ENCODE results near the gene TUG1. TPM values are rescaled to one million over a fixed set of nuclear protein-coding genes. Genes with fewer than 3 reads are reported as not detected.
A peak's percentile ranks its signal among the peaks of the same experiment; 100 is the strongest.

Gene TUG1
- polyA plus RNA-seq, 2 donors, result 24.7 to 25.6 TPM

GRCh38 chr22:30944986-30945385, 24.1 kb upstream of the TUG1 start:
- 93 to 95% methylated on average over 4 of the region's 4 CpGs for WGBS, 2 donors
- peaks cover 17 to 41% of the 10 kb centered on the region in 2 donors for H3K36me3 ChIP-seq (ENCODE audit: control insufficient read depth in 2 of 2, insufficient read depth in 2 of 2, low read length in 1 of 2)
- H3K27ac ChIP-seq (ENCODE audit: low read depth in 2 of 2, low read length in 1 of 2), result no peak overlapping the region
- H3K4me3 ChIP-seq (ENCODE audit: low read depth in 1 of 2, low read length in 2 of 2), result no peak overlapping the region
- H3K9me3 ChIP-seq (ENCODE audit: control insufficient read depth in 2 of 2, insufficient read depth in 1 of 2, low read depth in 1 of 2, low read length in 1 of 2), result no peaks in the 10 kb centered on the region
- H3K4me1 ChIP-seq (ENCODE audit: control insufficient read depth in 2 of 2, insufficient read depth in 2 of 2, low read length in 1 of 2), result peaks cover 0 to 12% of the 10 kb centered on the region in 2 donors
- no peaks in the 10 kb centered on the region for H3K27me3 ChIP-seq (ENCODE audit: control insufficient read depth in 1 of 2, insufficient read depth in 2 of 2, low read length in 2 of 2)

- peaks cover 0 to 11% of the 10 kb centered on the region in 2 donors for H3K4me1 ChIP-seq (ENCODE audit: control insufficient read depth in 2 of 2, insufficient read depth in 2 of 2, low read length in 1 of 2)
- WGBS, 2 donors, result 69 to 76% methylated on average over 2 of the region's 2 CpGs
- H3K27ac ChIP-seq (ENCODE audit: low read depth in 2 of 2, low read length in 1 of 2), result no peak overlapping the region
Measured at GRCh38 chr22:30945653-30946052, 23.4 kb upstream of the TUG1 start.

DNA sequence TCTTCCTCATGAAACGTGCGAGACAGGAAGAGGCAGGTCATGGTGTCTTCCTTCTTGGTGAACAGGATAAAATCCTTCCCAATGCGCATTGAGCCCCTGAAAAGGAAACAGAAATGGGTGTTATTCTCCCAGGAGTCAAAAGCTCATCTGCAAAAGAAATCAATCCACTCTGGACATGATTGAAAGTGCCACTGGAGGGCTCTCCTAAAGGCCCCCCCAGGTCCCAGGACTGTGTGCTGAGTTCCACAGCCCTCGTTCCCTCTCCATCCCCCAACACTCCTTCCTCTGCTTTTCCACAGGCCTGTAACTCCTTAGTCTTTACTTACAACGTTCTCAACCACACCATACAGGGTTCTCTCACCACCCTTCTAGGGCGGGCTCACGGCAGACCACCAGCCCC, 22.7 kb upstream of the TUG1 start:
- Histone ChIP-seq H3K4me1 (ENCODE audit: control insufficient read depth in 2 of 2, insufficient read depth in 2 of 2, low read length in 1 of 2) (peaks cover 0 to 11% of the 10 kb centered on the region in 2 donors), H3K9me3 (ENCODE audit: control insufficient read depth in 2 of 2, insufficient read depth in 1 of 2, low read depth in 1 of 2, low read length in 1 of 2) (no peaks in the 10 kb centered on the region), H3K27me3 (ENCODE audit: control insufficient read depth in 1 of 2, insufficient read depth in 2 of 2, low read length in 2 of 2) (no peaks in the 10 kb centered on the region), H3K4me3 (ENCODE audit: low read depth in 1 of 2, low read length in 2 of 2) (no peak overlapping the region), H3K36me3 (ENCODE audit: control insufficient read depth in 2 of 2, insufficient read depth in 2 of 2, low read length in 1 of 2) (peaks cover 17 to 33% of the 10 kb centered on the region in 2 donors), H3K27ac (ENCODE audit: low read depth in 2 of 2, low read length in 1 of 2) (peak overlapping the region; percentile 24 to 88)
- WGBS, 2 donors, result 65 to 74% methylated on average over 7 of the region's 7 CpGs

More at GRCh38 chr22:30945653-30946052, 23.4 kb upstream of the TUG1 start:
- Histone ChIP-seq H3K4me3 (ENCODE audit: low read depth in 1 of 2, low read length in 2 of 2) (no peak overlapping the region), H3K27me3 (ENCODE audit: control insufficient read depth in 1 of 2, insufficient read depth in 2 of 2, low read length in 2 of 2) (no peaks in the 10 kb centered on the region), H3K36me3 (ENCODE audit: control insufficient read depth in 2 of 2, insufficient read depth in 2 of 2, low read length in 1 of 2) (peaks cover 17 to 38% of the 10 kb centered on the region in 2 donors), H3K9me3 (ENCODE audit: control insufficient read depth in 2 of 2, insufficient read depth in 1 of 2, low read depth in 1 of 2, low read length in 1 of 2) (no peaks in the 10 kb centered on the region)

DNA sequence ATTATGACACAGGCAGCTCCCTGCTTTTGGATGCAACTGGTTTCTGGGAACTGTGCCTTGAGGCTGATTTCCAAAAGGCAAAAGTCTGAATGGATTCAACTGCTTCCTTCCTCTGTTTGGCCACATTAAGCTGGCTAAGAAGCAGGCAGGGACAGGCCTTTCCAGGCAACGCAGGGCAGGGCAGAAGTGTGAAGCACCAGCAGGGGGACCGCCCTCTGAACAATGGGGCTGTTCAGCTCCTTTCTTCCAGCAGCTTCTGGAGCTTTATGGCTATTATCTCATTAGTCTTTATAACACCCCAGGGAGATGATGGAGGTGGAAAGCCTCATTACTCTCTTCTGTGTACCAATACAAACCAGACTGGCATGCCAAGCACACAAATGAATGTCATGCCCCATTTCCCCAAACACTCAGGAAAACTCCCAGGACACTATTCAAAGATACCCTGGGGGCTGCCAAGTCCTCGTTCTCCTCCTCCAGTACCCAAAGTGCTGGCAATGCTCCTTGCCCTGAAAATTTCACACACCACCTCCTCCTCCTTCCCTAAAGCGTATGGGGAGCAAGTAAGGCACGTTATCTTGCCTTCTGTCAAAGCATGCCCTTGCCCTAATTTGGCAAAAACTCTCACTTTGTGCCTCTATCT, 21.8 kb upstream of the TUG1 start:
- Histone ChIP-seq H3K4me1 (ENCODE audit: control insufficient read depth in 2 of 2, insufficient read depth in 2 of 2, low read length in 1 of 2) (peaks cover 0 to 11% of the 10 kb centered on the region in 2 donors), H3K27me3 (ENCODE audit: control insufficient read depth in 1 of 2, insufficient read depth in 2 of 2, low read length in 2 of 2) (no peaks in the 10 kb centered on the region), H3K27ac (ENCODE audit: low read depth in 2 of 2, low read length in 1 of 2) (peak overlapping the region; percentile 68 to 88), H3K9me3 (ENCODE audit: control insufficient read depth in 2 of 2, insufficient read depth in 1 of 2, low read depth in 1 of 2, low read length in 1 of 2) (no peaks in the 10 kb centered on the region), H3K4me3 (ENCODE audit: low read depth in 1 of 2, low read length in 2 of 2) (no peak overlapping the region), H3K36me3 (ENCODE audit: control insufficient read depth in 2 of 2, insufficient read depth in 2 of 2, low read length in 1 of 2) (peaks cover 8 to 24% of the 10 kb centered on the region in 2 donors)
- WGBS, 2 donors, result 22 to 37% methylated on average over 5 of the region's 5 CpGs

DNA sequence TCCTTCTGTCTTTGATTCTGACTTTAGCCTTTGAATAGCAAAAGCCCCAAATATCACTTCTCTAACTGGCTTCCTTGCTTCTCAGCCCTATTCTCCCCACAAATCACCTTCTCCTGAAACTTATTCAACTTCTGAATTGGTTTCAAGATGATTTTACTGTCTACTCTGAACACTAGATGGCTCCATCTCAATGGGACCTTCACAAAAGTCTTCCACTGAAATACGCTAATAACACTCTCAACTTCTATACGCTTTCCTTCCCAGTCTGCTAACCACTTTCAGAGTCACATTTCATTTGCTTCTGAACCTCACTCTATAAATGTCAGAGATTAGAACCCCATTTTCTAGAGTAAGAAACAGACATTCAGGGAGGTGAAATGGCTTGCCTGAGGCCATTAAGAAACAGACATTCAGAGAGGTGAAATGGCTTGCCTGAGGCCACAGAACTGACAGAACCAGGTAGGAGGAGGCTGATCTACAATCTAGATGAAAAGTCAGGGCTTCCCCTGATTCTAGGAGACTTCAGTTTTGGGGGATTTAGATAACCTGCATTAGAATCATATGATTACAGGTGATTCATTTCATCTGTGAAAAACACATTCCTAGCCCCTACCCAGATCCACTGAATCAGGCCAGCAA, 21.1 kb upstream of the TUG1 start:
- peak overlapping the region; percentile 68 to 88 for H3K27ac ChIP-seq (ENCODE audit: low read depth in 2 of 2, low read length in 1 of 2)
- no peak overlapping the region for H3K4me3 ChIP-seq (ENCODE audit: low read depth in 1 of 2, low read length in 2 of 2)
- peaks cover 0 to 11% of the 10 kb centered on the region in 2 donors for H3K4me1 ChIP-seq (ENCODE audit: control insufficient read depth in 2 of 2, insufficient read depth in 2 of 2, low read length in 1 of 2)
- peaks cover 7 to 23% of the 10 kb centered on the region in 2 donors for H3K36me3 ChIP-seq (ENCODE audit: control insufficient read depth in 2 of 2, insufficient read depth in 2 of 2, low read length in 1 of 2)
- H3K9me3 ChIP-seq (ENCODE audit: control insufficient read depth in 2 of 2, insufficient read depth in 1 of 2, low read depth in 1 of 2, low read length in 1 of 2), result no peaks in the 10 kb centered on the region
- H3K27me3 ChIP-seq (ENCODE audit: control insufficient read depth in 1 of 2, insufficient read depth in 2 of 2, low read length in 2 of 2), result no peaks in the 10 kb centered on the region
- WGBS, 2 donors, result 10 to 14% methylated on average over 2 of the region's 2 CpGs

- Histone ChIP-seq H3K36me3 (ENCODE audit: control insufficient read depth in 2 of 2, insufficient read depth in 2 of 2, low read length in 1 of 2) (peaks cover 7 to 23% of the 10 kb centered on the region in 2 donors), H3K4me3 (ENCODE audit: low read depth in 1 of 2, low read length in 2 of 2) (no peak overlapping the region), H3K4me1 (ENCODE audit: control insufficient read depth in 2 of 2, insufficient read depth in 2 of 2, low read length in 1 of 2) (peaks cover 0 to 11% of the 10 kb centered on the region in 2 donors), H3K9me3 (ENCODE audit: control insufficient read depth in 2 of 2, insufficient read depth in 1 of 2, low read depth in 1 of 2, low read length in 1 of 2) (no peaks in the 10 kb centered on the region), H3K27ac (ENCODE audit: low read depth in 2 of 2, low read length in 1 of 2) (no peak overlapping the region), H3K27me3 (ENCODE audit: control insufficient read depth in 1 of 2, insufficient read depth in 2 of 2, low read length in 2 of 2) (no peaks in the 10 kb centered on the region)
- WGBS, 2 donors, result 51 to 63% methylated on average over 3 of the region's 3 CpGs
Measured at GRCh38 chr22:30948930-30949342, 20.1 kb upstream of the TUG1 start.

DNA sequence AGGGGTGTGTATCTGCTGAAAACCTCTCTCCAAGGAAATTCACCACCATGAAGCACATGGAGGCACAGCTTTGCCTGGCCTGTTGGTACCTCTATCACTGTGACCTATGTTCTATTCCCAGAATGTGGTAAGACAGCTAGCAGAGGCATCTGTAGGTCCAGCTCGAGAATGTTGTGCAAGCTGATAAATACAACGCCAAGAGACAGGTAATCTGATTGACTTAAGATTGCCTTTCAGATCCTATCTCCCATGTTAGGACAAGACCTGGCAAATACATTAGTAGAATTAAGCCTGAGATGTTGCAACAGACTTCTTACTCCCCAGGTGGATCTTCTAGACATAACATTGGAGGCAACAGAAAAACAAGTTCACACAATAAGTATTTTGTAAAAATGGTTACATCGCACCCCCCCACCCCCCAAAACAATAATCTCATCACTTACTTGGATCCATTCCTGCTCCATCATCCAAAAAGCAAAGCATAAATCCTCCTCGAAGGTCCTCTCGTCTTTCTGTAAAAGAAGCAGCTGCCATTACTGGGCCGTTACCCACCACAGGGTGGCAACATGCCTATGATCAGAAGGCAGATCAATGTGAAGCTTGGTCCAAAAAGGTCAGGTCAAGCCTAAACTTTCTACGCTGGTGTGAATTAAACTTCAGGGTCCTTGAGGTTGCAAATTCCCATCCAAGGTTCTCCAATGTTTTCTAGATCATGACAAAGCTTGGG, 19.0 kb upstream of the TUG1 start:
- Histone ChIP-seq H3K27me3 (ENCODE audit: control insufficient read depth in 1 of 2, insufficient read depth in 2 of 2, low read length in 2 of 2) (no peaks in the 10 kb centered on the region), H3K9me3 (ENCODE audit: control insufficient read depth in 2 of 2, insufficient read depth in 1 of 2, low read depth in 1 of 2, low read length in 1 of 2) (no peaks in the 10 kb centered on the region), H3K4me3 (ENCODE audit: low read depth in 1 of 2, low read length in 2 of 2) (no peak overlapping the region), H3K36me3 (ENCODE audit: control insufficient read depth in 2 of 2, insufficient read depth in 2 of 2, low read length in 1 of 2) (peaks cover 7 to 14% of the 10 kb centered on the region in 2 donors), H3K4me1 (ENCODE audit: control insufficient read depth in 2 of 2, insufficient read depth in 2 of 2, low read length in 1 of 2) (peaks cover 0 to 11% of the 10 kb centered on the region in 2 donors), H3K27ac (ENCODE audit: low read depth in 2 of 2, low read length in 1 of 2) (peak overlapping the region in 1 of 2 donors; percentile 26)
- 56 to 59% methylated on average over 7 of the region's 7 CpGs for WGBS, 2 donors

DNA sequence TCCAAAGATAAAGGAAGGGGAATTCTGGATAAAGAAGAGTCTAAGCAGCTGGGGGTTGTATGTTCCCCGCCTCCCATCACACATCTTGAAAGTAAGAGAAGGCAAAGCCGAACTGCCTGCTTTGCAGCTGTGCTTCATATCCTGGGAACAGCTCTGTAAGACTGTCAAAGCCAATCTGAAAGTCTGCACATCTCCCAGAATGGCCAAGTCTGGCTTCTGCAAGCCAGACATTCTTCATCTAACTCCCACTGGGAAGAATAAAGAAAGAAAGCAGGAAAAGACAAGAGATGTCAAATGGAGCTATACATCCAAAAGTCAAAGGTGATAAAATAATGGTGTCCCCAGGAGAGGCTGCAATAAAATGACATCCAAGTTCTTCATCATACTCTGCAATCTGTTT, 15.9 kb upstream of the TUG1 start:
- no peaks in the 10 kb centered on the region for H3K27me3 ChIP-seq (ENCODE audit: control insufficient read depth in 1 of 2, insufficient read depth in 2 of 2, low read length in 2 of 2)
- H3K27ac ChIP-seq (ENCODE audit: low read depth in 2 of 2, low read length in 1 of 2), result no peak overlapping the region
- 89 to 93% methylated on average over 2 of the region's 2 CpGs for WGBS, 2 donors
- no peaks in the 10 kb centered on the region for H3K9me3 ChIP-seq (ENCODE audit: control insufficient read depth in 2 of 2, insufficient read depth in 1 of 2, low read depth in 1 of 2, low read length in 1 of 2)
- peaks cover 0 to 2% of the 10 kb centered on the region in 2 donors for H3K4me1 ChIP-seq (ENCODE audit: control insufficient read depth in 2 of 2, insufficient read depth in 2 of 2, low read length in 1 of 2)
- peaks cover 3 to 11% of the 10 kb centered on the region in 2 donors for H3K36me3 ChIP-seq (ENCODE audit: control insufficient read depth in 2 of 2, insufficient read depth in 2 of 2, low read length in 1 of 2)
- H3K4me3 ChIP-seq (ENCODE audit: low read depth in 1 of 2, low read length in 2 of 2), result no peak overlapping the region

GRCh38 chr22:30955153-30955552, 13.9 kb upstream of the TUG1 start:
- Histone ChIP-seq H3K4me3 (ENCODE audit: low read depth in 1 of 2, low read length in 2 of 2) (no peak overlapping the region), H3K27me3 (ENCODE audit: control insufficient read depth in 1 of 2, insufficient read depth in 2 of 2, low read length in 2 of 2) (no peaks in the 10 kb centered on the region), H3K27ac (ENCODE audit: low read depth in 2 of 2, low read length in 1 of 2) (no peak overlapping the region), H3K4me1 (ENCODE audit: control insufficient read depth in 2 of 2, insufficient read depth in 2 of 2, low read length in 1 of 2) (peaks cover 0 to 2% of the 10 kb centered on the region in 2 donors), H3K36me3 (ENCODE audit: control insufficient read depth in 2 of 2, insufficient read depth in 2 of 2, low read length in 1 of 2) (peaks cover 2 to 3% of the 10 kb centered on the region in 2 donors), H3K9me3 (ENCODE audit: control insufficient read depth in 2 of 2, insufficient read depth in 1 of 2, low read depth in 1 of 2, low read length in 1 of 2) (no peaks in the 10 kb centered on the region)
- WGBS, 2 donors, result 89 to 93% methylated on average over 4 of the region's 4 CpGs
